ENCODE data around the gene CAMK2B.

GRCh38 chr7:44307301-44307900, 18.0 kb downstream of the CAMK2B start:
- no peak; the same call in 1 of the 2 replicates for TF ChIP-seq CTCF (conservative IDR thresholded peaks at IDR 0.05)
- no peak for TF ChIP-seq ZFX (IDR thresholded peaks at IDR 0.05)
